GM18498 (cell line): ENCODE measurements around the gene USP49.
"Not testable (repeated sequence)": the region's sequence is repeated elsewhere in the genome, so short reads cannot be mapped to it uniquely, and the experiment has no call there.

ENCODE experiments used
- ATAC-seq: cut with Tn5 transposase; IDR thresholded peaks from one replicate; pipeline ENCODE4 v1.9.1; 2021; ENCODE audit warnings: mild to moderate bottlenecking, moderate library complexity; ENCODE audit not compliant: unreplicated experiment

The USP49 gene

DNA sequence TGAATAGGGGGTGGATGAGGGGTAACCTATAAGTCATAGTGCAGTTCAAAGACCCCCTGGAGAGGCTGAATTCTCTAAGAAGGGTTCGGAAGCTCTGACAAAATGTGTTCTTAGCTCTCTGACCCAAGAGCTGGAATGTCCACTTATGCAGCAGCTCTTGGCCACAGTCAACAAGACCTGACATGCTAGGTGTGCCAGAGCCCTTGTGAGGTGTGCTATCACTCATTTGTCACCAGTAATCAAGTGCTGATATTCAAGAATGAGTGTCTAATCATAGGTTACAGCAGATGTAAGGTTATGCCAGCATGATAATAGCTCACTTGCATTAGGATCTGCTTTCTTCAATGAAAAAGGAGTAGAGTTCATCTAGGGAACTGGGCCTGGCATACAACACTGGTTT, 79.6 kb downstream of the USP49 start:
- ATAC-seq, result no peak

DNA sequence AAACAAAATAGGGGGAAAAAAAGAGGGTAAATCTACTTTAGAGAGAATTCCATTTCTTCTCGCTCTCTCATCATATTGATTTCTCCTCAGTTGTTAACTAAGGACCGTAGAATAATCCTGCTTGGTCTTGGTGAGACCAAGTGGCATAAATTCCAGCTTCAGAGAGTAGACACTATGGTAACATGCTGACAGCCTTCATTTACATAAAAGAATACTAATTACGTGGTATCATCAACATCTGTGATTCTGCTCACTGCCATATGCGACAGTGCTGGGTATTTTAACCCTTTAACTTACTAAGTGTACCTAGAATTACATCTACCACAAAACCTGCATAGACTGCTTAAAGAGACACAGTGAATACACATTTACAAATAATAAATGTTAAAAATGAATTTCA, 80.5 kb downstream of the USP49 start:
- no peak for ATAC-seq

DNA sequence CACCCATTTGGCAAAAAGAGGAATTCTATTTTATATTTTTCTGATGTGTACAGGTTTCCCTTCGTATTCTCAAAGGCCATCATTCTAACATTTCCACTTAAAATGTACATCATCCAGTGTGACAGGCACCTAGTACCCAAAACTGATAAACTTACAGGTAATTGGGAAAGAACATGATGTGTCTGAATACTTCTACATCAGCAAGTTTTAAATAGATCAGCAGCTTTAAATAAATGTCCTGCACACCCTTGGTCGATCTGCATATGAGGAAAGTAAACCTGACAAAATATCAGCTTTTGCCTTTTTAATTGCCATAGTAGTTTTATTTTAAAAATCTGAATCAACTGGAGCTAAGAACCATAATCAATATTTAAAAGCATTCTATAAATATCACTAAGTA, 81.2 kb downstream of the USP49 start:
- no peak for ATAC-seq

DNA sequence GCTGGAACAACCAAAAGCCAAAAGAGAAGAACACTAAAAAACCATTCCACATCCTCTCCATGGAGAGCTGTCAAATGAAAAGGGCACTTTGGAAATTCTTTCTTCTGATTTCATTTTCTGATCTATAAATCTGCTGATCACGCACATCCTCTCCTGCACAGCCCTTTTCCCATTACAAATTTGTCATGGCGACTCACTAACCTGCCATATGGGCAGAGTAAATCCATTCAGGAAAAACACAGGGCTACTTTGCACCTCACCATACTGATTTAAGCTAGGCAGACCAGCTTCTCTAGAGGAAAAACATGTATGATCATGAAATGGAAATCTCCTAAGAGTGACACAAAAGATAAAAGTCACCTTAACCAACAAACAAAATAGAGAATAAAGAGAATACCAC, 81.7 kb downstream of the USP49 start:
- no peak for ATAC-seq

DNA sequence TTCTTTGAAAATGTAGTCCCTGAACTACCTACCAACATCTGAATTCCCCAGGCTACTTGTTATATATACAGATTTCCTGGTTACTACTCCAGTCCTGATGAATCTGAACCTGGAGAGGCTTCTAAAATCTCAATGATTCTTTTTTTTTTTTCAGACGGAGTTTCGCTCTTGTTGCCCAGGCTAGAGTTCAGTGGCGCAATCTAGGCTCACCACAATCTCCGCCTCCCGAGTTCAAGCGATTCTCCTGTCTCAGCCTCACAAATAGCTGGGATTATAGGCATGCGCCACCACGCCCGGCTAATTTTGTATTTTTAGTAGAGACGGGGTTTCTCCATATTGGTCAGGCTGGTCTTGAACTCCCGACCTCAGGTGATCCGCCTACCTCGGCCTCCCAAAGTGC, 83.2 kb downstream of the USP49 start:
- not testable (repeated sequence) for ATAC-seq

DNA sequence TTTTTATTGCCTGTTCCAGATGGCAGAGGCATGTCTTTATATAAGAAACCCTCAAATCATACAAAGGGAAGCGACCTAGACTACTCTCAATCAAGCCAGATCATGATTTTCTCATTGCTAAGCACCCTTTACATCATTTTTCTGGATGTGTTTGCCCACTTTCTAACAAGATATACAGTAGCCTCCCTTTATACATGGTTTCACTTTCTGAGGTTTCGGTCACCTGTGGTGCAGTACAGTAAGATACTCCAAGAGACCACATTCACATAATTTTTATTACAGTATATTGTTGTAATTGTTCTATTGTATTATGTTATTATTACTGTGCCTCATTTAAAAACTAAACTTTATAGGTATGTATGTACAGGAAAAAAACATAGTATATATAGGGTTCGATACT, 84.1 kb downstream of the USP49 start:
- ATAC-seq, result no peak

DNA sequence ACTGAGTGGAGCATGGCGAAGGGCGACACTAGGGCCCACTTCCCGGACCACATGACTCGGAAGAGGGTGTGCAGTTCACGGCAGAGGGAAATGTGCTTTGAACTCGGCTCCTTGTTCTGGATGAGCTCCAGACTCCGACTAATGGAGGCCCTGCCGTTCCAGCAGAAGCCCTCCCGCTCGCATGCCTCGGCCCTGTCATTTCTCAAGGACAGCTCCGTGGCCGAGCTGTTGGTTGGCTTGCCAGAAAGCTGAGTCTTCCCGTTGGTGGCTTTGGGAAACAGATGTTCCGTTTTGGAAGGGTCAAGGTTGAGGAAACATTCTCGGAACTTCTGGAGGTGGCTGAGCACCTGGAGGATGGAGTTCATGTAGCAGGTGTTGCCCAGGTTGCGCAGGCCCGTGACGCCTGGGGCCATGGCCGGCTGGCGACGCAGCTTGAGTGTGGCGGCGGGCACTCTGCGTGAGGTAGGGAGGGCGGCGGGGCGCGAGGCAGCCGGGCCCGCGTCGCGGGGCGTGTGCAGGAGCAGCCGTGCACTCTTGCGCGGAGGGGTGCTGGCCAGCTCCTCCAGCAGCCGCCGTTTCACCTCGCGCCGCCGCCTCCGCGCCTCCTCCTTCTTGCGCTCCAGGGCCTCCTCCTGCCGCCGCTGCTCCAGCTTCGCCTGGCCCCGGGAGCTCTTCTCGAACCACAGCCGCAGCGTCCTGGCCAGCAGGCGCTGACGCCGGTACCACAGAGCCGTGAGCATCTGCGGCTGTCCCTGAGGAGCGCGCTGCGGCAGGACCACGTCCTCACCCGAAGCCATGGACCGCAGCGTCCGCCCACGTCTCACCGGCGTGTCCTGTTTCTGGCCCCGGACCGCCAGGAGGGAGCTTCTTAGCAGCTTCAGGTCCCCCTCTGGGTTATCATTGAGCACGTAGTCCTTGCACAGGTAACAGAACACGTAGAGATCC, 89.1 kb downstream of the USP49 start:
- ATAC-seq, result no peak

DNA sequence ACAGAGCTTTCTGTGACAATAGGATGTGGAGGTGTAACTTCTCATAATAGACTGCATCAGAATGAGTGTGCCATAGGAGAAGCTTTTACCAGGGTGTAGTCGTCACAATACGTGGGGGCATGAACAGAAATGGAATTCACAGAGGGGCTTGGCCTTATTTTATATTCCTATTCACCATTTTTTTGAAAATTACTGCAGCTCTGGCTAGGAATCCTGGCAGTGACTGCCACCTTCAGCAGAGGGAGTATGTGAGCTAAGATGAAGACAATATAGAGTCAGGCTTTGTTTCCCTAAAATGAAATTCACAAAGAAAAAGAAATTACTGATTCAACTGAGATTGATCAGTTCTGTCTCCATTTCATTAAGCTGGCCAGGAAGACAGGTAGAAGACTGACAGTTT, 93.8 kb downstream of the USP49 start:
- ATAC-seq, result no peak

DNA sequence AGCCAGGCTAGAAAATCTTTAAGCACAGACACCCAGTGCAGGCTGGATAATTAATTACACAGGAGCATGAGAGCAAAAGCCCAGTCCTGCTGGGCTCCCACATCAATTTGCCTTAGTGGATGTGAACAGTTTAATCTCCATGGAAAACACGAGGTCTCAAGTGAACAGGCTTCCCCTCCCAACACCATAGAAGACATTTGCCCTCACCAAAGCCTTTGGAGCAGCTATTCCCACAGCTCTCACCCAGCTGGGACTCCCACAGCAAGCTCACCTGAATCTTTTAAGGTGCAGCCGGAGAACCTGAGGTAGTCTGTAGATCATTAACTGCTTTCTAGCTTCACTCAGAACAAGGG, 95.6 kb downstream of the USP49 start:
- ATAC-seq, result no peak

DNA sequence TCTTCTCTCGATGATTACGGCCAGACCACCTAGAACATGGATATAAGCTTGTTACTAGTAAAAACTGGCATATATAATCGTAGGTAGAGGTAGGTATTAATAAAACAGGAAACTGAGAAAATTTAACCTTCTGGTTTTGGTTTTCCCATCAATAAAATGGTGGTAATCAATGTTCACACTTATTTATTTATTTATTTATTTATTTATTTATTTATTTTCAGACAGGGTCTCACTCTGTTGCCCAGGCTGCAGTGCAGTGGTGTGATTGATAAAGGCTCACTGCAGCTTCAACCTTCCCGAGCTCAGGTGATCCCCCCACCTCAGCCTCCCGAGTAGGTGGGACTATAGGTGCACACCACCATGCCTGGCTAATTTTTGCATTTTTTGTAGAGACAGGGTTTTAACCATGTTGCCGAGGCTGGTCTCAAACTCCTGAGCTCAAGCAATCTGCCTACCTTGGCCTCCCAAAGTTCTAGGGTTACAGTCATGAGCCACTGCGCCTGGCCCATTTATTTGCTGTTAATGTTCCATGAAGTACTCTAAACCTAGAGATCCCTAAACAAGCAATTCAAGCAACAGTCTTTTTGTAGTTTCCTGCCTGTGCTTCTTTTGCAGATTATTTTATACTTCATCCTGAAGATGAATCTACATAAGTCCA, 96.1 kb downstream of the USP49 start:
- ATAC-seq, result no peak

DNA sequence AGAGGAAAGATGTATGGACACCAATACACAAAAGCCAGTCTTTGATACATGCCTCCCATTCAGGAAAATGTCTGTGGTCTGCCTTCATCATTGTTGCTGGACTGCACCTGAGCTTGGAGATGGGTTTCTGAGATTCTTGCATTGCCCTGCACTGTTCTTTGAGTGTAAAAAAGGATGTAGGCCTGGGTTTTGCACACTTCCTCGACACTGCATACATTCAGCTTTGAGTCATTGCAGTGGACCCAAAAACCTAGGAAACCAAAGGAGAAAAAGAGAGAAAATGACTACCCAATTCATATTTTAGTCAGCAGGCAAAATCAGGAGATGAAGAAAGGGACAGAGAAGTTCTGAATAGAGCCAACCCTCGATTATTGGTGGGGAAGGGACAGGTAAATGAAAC, 98.7 kb downstream of the USP49 start:
- ATAC-seq, result no peak

DNA sequence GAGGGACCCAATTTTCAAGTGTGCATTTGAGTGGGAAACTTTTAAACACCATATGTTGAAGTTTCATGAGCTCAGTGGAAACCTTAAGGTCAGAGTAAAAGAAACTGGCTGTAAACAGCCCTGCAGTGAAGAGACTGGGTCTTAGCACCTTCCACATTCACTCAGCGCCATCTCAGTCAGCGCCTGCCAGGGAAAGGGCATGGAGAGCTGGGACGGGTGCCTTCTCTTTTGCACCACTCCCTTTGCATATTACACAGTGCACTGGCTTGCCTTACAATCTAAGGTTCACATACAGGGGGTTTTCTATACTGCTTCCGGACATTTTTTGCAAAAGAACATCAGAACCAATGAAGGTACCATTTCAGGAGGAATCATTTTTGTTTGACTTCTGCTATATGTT, 103.2 kb downstream of the USP49 start:
- ATAC-seq, result no peak

DNA sequence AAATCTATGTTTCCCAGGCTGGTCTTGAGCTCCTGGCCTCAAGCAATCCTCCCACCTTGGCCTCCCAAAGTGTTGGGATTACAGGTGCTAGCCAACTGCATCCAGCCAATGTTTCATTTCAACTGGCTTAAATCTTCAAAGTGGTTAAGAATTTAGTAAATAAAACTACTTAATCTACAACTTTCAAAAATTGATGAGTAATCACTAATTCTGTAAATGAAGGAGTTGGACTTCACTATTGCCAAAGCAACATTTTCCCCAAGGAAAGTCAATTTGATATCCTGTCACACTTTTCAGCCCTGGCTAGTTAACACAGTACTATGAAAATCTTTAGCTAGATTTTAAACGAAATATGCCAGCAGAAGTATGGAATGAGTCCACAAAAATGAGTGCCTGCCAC, 103.9 kb downstream of the USP49 start:
- no peak for ATAC-seq

DNA sequence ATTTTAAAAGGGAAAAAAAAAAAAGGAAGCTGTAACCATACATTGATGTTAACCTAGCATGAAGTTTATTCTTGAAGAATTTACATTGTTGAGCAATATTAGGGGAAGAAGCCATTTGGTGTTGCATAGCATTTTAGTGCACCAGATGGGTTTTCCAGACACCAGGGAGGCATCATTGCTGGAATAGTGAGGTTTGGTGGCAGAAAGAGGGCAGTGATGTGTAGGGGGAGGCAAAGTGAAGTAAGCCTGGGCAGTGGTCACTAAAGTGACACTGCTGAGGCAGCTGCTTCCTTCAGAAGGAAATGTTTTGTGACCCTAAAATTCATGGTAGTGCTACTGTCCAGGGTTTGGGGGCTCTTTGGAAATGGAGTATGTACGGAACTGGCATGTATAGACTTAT, 105.1 kb downstream of the USP49 start:
- no peak for ATAC-seq

DNA sequence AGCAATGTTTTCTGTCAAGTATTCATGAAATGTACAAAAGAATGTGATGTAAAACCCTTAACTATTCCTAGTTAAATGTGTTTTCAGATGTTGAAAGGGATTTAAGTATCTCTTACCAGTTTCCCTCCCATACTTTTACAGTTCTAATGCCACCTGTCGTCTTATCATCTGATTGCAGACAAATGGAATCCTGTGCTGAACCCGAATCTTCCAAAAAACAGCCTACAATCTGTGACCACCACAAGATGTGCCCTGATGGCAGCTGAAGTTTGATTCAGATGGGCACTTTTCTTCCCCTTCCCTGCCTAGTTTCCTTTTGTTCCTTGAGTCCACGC, 105.8 kb downstream of the USP49 start:
- ATAC-seq, result no peak

DNA sequence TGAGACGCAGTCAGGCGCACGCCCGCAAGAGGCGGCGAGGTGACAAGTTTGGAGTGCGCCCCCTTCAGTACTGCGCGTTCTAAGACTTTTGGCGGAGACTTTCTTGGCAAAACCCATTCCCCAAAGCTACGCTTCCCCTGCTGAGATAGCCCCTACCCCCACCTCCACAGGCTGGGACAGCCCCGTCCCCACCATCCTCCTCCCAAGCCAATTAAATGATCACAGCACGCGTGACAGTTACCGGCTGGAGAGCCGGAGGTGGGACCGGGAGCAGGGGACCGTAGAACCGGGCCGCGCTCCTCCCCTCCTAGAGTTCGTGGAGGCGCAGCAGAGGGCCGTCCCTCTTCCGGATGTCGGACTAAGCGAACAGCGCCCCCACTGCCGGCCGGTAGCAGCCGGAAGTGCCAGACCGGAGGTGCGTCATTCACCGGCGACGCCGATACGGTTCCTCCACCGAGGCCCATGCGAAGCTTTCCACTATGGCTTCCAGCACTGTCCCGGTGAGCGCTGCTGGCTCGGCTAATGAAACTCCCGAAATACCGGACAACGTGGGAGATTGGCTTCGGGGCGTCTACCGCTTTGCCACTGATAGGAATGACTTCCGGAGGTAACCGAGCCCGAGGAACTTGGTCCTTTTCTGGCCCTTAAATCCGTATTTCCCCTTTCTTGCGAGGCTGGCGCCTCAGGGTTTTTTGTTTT, 107.8 kb downstream of the USP49 start, which contains the start of gene TOMM6:
Gene TOMM6 (plus strand): TSS at position 476 of the 699 bp plus-strand sequence. CDS start 4 bp downstream, at position 480.
- peak; percentile 83 for ATAC-seq

DNA sequence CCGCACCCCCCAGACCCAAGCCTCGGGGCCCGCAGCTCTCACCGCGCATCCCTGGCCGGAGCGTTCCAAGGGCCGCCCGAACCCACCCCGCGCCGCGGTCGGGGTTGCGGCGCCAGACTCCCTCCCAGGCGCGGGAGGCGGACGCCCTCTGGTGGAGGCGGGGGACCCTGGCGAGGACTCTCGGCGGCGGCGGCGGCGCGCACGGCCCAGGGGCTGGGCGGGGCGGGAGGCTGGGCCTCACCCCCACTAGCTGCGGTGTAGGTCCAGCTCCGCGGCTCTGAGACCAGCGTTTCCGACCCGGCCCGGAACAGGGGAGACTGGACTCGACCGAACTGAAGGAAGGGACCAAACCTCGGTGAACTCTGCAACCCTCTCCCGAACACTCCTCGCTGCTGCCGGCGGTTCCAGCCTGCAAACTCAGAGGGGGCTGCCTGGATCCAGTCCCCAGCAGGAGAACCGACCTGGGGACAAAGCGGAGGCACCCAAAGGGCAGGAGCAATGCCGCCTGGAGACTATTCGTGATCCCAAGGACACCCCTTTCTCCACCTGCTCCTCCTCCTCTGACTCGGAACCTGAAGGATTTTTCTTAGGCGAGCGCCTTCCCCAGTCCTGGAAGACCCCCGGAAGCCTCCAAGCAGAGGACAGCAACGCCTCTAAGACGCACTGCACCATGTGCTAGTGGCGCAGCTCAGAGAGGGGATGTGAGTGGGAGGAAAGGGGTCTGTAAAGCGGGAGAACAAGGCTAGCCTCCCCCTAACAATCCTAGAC, 108.5 kb downstream of the USP49 start:
- peak; percentile 61 for ATAC-seq

DNA sequence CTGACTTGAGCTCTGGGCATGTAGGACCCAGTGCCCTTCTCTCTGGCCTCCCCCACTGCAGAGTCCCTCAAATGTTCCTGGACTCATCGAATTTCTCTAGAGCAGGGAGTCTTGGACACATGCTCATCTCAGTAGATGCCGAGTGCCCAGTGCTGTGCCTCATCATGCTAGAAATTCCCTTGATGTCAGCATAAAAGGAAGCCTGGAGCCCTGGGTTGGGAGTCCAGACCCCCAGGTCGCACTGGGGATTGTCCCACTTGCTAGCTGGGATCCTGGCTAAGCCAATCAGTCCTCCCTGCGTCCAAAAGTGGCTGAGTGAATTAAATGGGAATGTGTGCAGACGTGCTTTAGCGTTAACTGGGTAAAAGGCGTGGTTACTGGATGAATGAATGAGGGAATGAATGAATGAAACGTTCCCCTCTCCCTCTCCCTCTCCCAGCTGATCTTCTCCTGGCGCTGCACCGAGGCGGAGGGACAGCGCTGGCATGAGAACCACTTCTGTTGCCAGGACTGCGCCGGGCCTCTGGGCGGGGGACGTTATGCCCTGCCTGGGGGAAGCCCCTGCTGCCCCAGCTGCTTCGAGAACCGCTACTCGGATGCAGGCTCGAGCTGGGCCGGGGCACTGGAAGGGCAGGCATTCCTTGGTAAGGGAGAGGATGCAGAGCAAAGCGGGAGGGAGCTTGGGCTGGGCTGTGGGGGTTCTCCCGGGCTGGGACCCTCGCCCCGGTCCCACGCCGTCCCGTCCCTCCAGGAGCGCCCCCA, 109.3 kb downstream of the USP49 start:
- peak; percentile 1 for ATAC-seq

DNA sequence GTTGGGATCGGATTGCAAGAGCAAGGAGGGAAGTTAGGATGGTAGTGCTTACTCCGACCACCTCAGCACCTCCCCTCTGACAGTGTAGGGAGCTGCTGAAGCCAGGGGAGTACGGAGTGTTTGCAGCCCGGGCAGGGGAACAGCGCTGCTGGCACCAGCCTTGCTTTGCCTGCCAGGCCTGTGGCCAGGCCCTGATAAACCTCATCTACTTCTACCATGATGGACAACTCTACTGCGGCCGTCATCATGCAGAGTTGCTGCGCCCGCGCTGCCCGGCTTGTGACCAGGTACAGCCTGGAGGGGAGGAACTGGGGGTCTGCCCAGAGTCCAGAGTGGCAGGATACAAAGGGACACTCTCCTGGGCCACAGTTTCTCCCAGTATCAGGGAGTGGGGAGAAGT, 109.9 kb downstream of the USP49 start:
- no peak for ATAC-seq

DNA sequence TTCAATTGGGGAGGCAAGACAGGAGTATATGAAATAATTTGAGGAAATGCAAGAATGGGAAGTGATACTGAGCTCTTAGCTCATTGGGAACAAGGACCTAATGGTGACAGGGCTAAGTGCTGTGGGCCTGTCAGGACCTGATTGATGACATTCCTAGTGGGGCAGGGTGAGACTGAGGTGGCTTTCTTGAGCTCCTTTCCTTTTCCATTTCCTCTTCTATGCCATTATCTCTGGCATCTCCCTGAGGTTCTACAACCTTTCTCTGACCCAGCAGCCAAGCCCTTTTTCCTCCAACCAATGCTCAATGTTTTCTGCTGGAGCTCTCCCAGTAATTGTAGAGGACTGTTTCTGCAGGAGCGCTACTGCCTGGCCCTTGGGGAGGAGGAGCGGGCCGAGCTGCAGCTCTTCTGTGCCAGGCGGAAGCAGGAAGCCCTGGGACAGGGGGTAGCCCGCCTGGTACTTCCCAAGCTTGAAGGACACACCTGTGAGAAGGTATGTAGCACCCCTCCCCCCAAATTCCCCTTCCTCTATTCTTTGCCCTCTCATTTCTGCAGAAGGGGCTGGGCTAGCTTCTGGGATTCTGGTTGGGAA, 110.5 kb downstream of the USP49 start:
- ATAC-seq, result no peak
